Neuron (in vitro differentiated cells): ENCODE data around the gene MEIS2.

Source experiments
- H2AFZ ChIP-seq: one replicate; pipeline ENCODE4 v1.6.1; 2013; ENCODE audit warnings: low read depth, mild to moderate bottlenecking, inconsistent platforms, low read length, moderate library complexity
- H3K27me3 ChIP-seq: one replicate; pipeline ENCODE4 v1.6.1; 2013; ENCODE audit warnings: low read length; ENCODE audit not compliant: insufficient read depth
- H3K36me3 ChIP-seq: one replicate; pipeline ENCODE4 v1.6.1; 2013; ENCODE audit warnings: low read length; ENCODE audit not compliant: insufficient read depth
- H3K4me1 ChIP-seq: one replicate; pipeline ENCODE4 v1.6.1; 2013; ENCODE audit warnings: low read length; ENCODE audit not compliant: insufficient read depth
- H3K4me3 ChIP-seq: 2 replicates; pipeline ENCODE4 v1.5.1; 2013; ENCODE audit warnings: mild to moderate bottlenecking, low read length, moderate library complexity
- H3K9me3 ChIP-seq: one replicate; pipeline ENCODE4 v1.6.1; 2013; ENCODE audit warnings: low read length

The MEIS2 gene

GRCh38 chr15:37132826-37133417 lies 32.6 kb upstream of the MEIS2 start:
- Histone ChIP-seq H2AFZ (no peak overlapping the region), H3K9me3 (no peaks in the 10 kb centered on the region), H3K36me3 (no peaks in the 10 kb centered on the region), H3K4me3 (no peak overlapping the region), H3K4me1 (no peaks in the 10 kb centered on the region), H3K27me3 (no peaks in the 10 kb centered on the region)

GRCh38 chr15:37131621-37132020 lies 31.3 kb upstream of the MEIS2 start:
- Histone ChIP-seq H2AFZ (no peak overlapping the region), H3K27me3 (no peaks in the 10 kb centered on the region), H3K4me3 (no peak overlapping the region), H3K4me1 (no peaks in the 10 kb centered on the region), H3K9me3 (no peaks in the 10 kb centered on the region), H3K36me3 (no peaks in the 10 kb centered on the region)

GRCh38 chr15:37130356-37130755 lies 30.0 kb upstream of the MEIS2 start:
- no peaks in the 10 kb centered on the region for H3K36me3 ChIP-seq
- H3K27me3 ChIP-seq, result no peaks in the 10 kb centered on the region
- H3K4me3 ChIP-seq, result no peak overlapping the region
- no peaks in the 10 kb centered on the region for H3K9me3 ChIP-seq
- H2AFZ ChIP-seq, result no peak overlapping the region
- no peaks in the 10 kb centered on the region for H3K4me1 ChIP-seq

- H3K4me3 ChIP-seq, result no peak overlapping the region
- no peaks in the 10 kb centered on the region for H3K27me3 ChIP-seq
- no peaks in the 10 kb centered on the region for H3K9me3 ChIP-seq
- H2AFZ ChIP-seq, result no peak overlapping the region
- H3K4me1 ChIP-seq, result no peaks in the 10 kb centered on the region
- H3K36me3 ChIP-seq, result no peaks in the 10 kb centered on the region
Observed at GRCh38 chr15:37125143-37125542, 24.8 kb upstream of the MEIS2 start.

GRCh38 chr15:37124331-37124730 lies 24.0 kb upstream of the MEIS2 start:
- Histone ChIP-seq H3K36me3 (no peaks in the 10 kb centered on the region), H2AFZ (no peak overlapping the region), H3K27me3 (no peaks in the 10 kb centered on the region), H3K4me1 (no peaks in the 10 kb centered on the region), H3K9me3 (no peaks in the 10 kb centered on the region), H3K4me3 (no peak overlapping the region)

- Histone ChIP-seq H3K27me3 (no peaks in the 10 kb centered on the region), H2AFZ (no peak overlapping the region), H3K4me1 (no peaks in the 10 kb centered on the region), H3K4me3 (no peak overlapping the region), H3K9me3 (no peaks in the 10 kb centered on the region), H3K36me3 (no peaks in the 10 kb centered on the region)
Observed at GRCh38 chr15:37122703-37123102, 22.4 kb upstream of the MEIS2 start.

- Histone ChIP-seq H3K36me3 (no peaks in the 10 kb centered on the region), H3K4me3 (no peak overlapping the region), H3K9me3 (no peaks in the 10 kb centered on the region), H2AFZ (no peak overlapping the region), H3K4me1 (no peaks in the 10 kb centered on the region), H3K27me3 (no peaks in the 10 kb centered on the region)
Observed at GRCh38 chr15:37121492-37121891, 21.1 kb upstream of the MEIS2 start.

GRCh38 chr15:37117030-37117429 lies 16.7 kb upstream of the MEIS2 start:
- H2AFZ ChIP-seq, result no peak overlapping the region
- no peaks in the 10 kb centered on the region for H3K36me3 ChIP-seq
- no peak overlapping the region for H3K4me3 ChIP-seq
- H3K27me3 ChIP-seq, result no peaks in the 10 kb centered on the region
- no peaks in the 10 kb centered on the region for H3K9me3 ChIP-seq
- no peaks in the 10 kb centered on the region for H3K4me1 ChIP-seq

GRCh38 chr15:37115538-37115937 lies 15.2 kb upstream of the MEIS2 start:
- Histone ChIP-seq H3K4me1 (peaks cover 5% of the 10 kb centered on the region), H3K4me3 (no peak overlapping the region), H2AFZ (no peak overlapping the region), H3K36me3 (no peaks in the 10 kb centered on the region), H3K27me3 (peaks cover 2% of the 10 kb centered on the region), H3K9me3 (no peaks in the 10 kb centered on the region)

GRCh38 chr15:37112971-37113670 lies 12.8 kb upstream of the MEIS2 start:
- Histone ChIP-seq H3K27me3 (peaks cover 2% of the 10 kb centered on the region), H3K9me3 (no peaks in the 10 kb centered on the region), H3K36me3 (no peaks in the 10 kb centered on the region), H2AFZ (no peak overlapping the region), H3K4me3 (no peak overlapping the region), H3K4me1 (peaks cover 10% of the 10 kb centered on the region)

GRCh38 chr15:37112171-37112570 lies 11.8 kb upstream of the MEIS2 start:
- H2AFZ ChIP-seq, result no peak overlapping the region
- no peaks in the 10 kb centered on the region for H3K36me3 ChIP-seq
- H3K4me3 ChIP-seq, result no peak overlapping the region
- peaks cover 2% of the 10 kb centered on the region for H3K27me3 ChIP-seq
- peaks cover 10% of the 10 kb centered on the region for H3K4me1 ChIP-seq
- no peaks in the 10 kb centered on the region for H3K9me3 ChIP-seq

- Histone ChIP-seq H3K9me3 (no peaks in the 10 kb centered on the region), H3K4me3 (peak overlapping the region; percentile 44), H2AFZ (peak overlapping the region; percentile 59), H3K36me3 (no peaks in the 10 kb centered on the region), H3K4me1 (peaks cover 14% of the 10 kb centered on the region), H3K27me3 (peaks cover 2% of the 10 kb centered on the region)
Observed at GRCh38 chr15:37111427-37111717, 11.0 kb upstream of the MEIS2 start.

GRCh38 chr15:37109872-37110572 lies 9.7 kb upstream of the MEIS2 start:
- Histone ChIP-seq H3K4me3 (peak overlapping the region; percentile 44), H3K27me3 (peaks cover 2% of the 10 kb centered on the region)

More at GRCh38 chr15:37109872-37110572, 9.7 kb upstream of the MEIS2 start:
- H3K36me3 ChIP-seq, result no peaks in the 10 kb centered on the region
- H3K9me3 ChIP-seq, result no peaks in the 10 kb centered on the region
- peaks cover 20% of the 10 kb centered on the region for H3K4me1 ChIP-seq
- peak overlapping the region; percentile 59 for H2AFZ ChIP-seq
